ENCODE data around the gene PALLD. TPM values are rescaled to one million over a fixed set of nuclear protein-coding genes. Genes with fewer than 3 reads are reported as not detected.

The PALLD gene
- total RNA-seq, 6 experiments from 2014 or later, result 7.7 to 81.6 (median 24.8) TPM

DNA sequence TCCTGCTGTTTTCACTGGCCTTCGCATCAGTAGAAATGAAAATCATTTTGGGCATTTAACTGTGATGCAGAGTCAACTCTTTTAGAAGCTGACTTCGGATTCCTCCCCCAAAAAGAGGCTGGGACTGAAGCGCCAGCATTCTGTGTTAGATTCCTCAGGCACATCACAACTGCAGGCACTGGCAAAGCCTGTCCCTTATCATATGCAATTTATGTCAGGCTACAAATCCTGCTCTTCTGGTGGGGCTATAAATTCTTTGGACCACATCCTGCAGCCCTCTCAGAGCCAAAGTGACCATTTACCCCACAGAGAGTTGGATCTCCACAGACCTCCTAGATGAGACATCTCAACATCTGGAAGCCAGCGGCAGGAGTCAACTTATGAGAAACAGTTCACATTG, 374.8 kb downstream of the PALLD start:
- no peaks in the 10 kb centered on the region for H3K4me1 ChIP-seq
- DNase-seq (no peak), ATAC-seq (no peak)
- no peak overlapping the region for H3K27ac ChIP-seq
- H3K36me3 ChIP-seq, result no peaks in the 10 kb centered on the region
- no peaks in the 10 kb centered on the region for H3K27me3 ChIP-seq
- H3K9me3 ChIP-seq, result no peaks in the 10 kb centered on the region
- H3K4me3 ChIP-seq, result no peak overlapping the region
- TF ChIP-seq, protein P1, sequence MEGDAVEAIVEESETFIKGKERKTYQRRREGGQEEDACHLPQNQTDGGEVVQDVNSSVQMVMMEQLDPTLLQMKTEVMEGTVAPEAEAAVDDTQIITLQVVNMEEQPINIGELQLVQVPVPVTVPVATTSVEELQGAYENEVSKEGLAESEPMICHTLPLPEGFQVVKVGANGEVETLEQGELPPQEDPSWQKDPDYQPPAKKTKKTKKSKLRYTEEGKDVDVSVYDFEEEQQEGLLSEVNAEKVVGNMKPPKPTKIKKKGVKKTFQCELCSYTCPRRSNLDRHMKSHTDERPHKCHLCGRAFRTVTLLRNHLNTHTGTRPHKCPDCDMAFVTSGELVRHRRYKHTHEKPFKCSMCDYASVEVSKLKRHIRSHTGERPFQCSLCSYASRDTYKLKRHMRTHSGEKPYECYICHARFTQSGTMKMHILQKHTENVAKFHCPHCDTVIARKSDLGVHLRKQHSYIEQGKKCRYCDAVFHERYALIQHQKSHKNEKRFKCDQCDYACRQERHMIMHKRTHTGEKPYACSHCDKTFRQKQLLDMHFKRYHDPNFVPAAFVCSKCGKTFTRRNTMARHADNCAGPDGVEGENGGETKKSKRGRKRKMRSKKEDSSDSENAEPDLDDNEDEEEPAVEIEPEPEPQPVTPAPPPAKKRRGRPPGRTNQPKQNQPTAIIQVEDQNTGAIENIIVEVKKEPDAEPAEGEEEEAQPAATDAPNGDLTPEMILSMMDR (IDR thresholded peaks at IDR 0.05), result no peak
- no peak for TF ChIP-seq POLR2A (IDR thresholded peaks at IDR 0.05)
- 89% methylated on average over 3 of the region's 4 CpGs for WGBS (ENCODE audit: insufficient coverage, low coverage, low lambda C conversion rate, missing lambda C conversion rate)
- intact Hi-C loops (cut with DNase I), result no loop called here

DNA sequence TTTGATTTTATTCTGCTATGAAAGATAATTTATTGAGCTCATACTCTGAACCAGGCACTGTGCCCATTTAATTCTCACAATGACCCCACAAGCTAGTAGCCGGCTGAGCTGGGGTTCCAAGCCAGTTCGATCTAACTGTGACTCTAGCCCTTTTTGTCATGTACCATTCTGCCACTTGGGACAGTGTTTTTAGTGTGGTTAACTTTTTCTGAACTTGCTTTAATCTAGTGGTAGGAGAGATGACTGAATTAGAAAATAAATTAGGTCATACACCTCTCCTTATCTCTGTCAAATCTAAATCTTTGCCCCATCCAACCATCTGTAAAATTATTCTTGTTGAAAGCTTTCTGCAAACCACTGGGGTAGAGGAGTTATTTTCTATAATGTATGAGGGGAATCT, 377.2 kb downstream of the PALLD start:
- no peak overlapping the region for H3K27ac ChIP-seq
- no peaks in the 10 kb centered on the region for H3K36me3 ChIP-seq
- H3K27me3 ChIP-seq, result no peaks in the 10 kb centered on the region
- H3K4me1 ChIP-seq, result peaks cover 0 to 5% (median 0%) of the 10 kb centered on the region in 4 donors
- no peaks in the 10 kb centered on the region for H3K9me3 ChIP-seq
- DNase-seq (no peak), ATAC-seq (no peak)
- H3K4me3 ChIP-seq, result no peak overlapping the region
- TF ChIP-seq POLR2A (IDR thresholded peaks at IDR 0.05), result no peak
- TF ChIP-seq, protein P1 (IDR thresholded peaks at IDR 0.05), result no peak
- intact Hi-C loops (cut with DNase I), result no loop called here
- WGBS (ENCODE audit: insufficient coverage, low coverage, low lambda C conversion rate, missing lambda C conversion rate), result 93% methylated on average over 2 of the region's 2 CpGs

GRCh38 chr4:168876106-168876505, 379.3 kb downstream of the PALLD start:
- Histone ChIP-seq H3K4me1 (peaks cover 0 to 24% (median 4%) of the 10 kb centered on the region in 4 donors), H3K27me3 (no peaks in the 10 kb centered on the region), H3K27ac (no peak overlapping the region), H3K36me3 (no peaks in the 10 kb centered on the region), H3K4me3 (no peak overlapping the region), H3K9me3 (no peaks in the 10 kb centered on the region)
- DNase-seq (no peak), ATAC-seq (no peak)
- 100% methylated on average over 1 of the region's 1 CpG for WGBS (ENCODE audit: insufficient coverage, low coverage, low lambda C conversion rate, missing lambda C conversion rate)
- intact Hi-C loops (cut with DNase I), result no loop called here
- TF ChIP-seq, protein P1 (IDR thresholded peaks at IDR 0.05), result no peak
- TF ChIP-seq POLR2A (IDR thresholded peaks at IDR 0.05), result no peak

- intact Hi-C loops (cut with DNase I), result no loop called here
- TF ChIP-seq POLR2A (IDR thresholded peaks at IDR 0.05), result no peak
- TF ChIP-seq, protein P1 (IDR thresholded peaks at IDR 0.05), result peak in 1 of 4 donors; percentile 4
- H3K36me3 ChIP-seq, result no peaks in the 10 kb centered on the region
- no peaks in the 10 kb centered on the region for H3K27me3 ChIP-seq
- DNase-seq (peak; percentile 70 to 76 (median 75)), ATAC-seq (peak; percentile 65 to 86 (median 80))
- peaks cover 0 to 29% (median 6%) of the 10 kb centered on the region in 4 donors for H3K4me1 ChIP-seq
- no peaks in the 10 kb centered on the region for H3K9me3 ChIP-seq
- 15% methylated on average over 8 of the region's 108 CpGs for whole genome bisulfite sequencing (ENCODE audit: insufficient coverage, low coverage, low lambda C conversion rate, missing lambda C conversion rate)
- peak overlapping the region; percentile 44 to 65 (median 54) for H3K4me3 ChIP-seq
- peak overlapping the region; percentile 32 to 84 (median 75) for H3K27ac ChIP-seq
These were observed 380.9 kb downstream of the PALLD start for GRCh38 chr4:168877511-168878491.

Data from right lobe of liver (tissue), 6 donors.